Measurements from ENCODE around the gene NRN1L. TPM values are rescaled to one million over a fixed set of nuclear protein-coding genes. Genes with fewer than 3 reads are reported as not detected.

Gene NRN1L
- total and polyA plus RNA-seq, 4 donors = 0.14 to 0.33 (median 0.23) TPM

- Histone ChIP-seq H3K9me3 (ENCODE audit: control insufficient read depth in 4 of 4, low read length in 3 of 4) (no peaks in the 10 kb centered on the region), H3K36me3 (ENCODE audit: control insufficient read depth in 4 of 4, insufficient read depth in 3 of 4, low read depth in 1 of 4, low read length in 3 of 4) (peaks cover 27 to 52% (median 33%) of the 10 kb centered on the region in 4 donors), H3K4me3 (ENCODE audit: low read depth in 1 of 3, low read length in 3 of 3) (no peak overlapping the region), H3K27ac (ENCODE audit: low read depth in 1 of 2, low read length in 2 of 2) (no peak overlapping the region), H3K4me1 (ENCODE audit: control insufficient read depth in 4 of 4, insufficient read depth in 4 of 4, low read length in 3 of 4) (peaks cover 0 to 21% (median 9%) of the 10 kb centered on the region in 4 donors), H3K27me3 (ENCODE audit: control insufficient read depth in 4 of 4, insufficient read depth in 4 of 4, low read length in 3 of 4) (no peaks in the 10 kb centered on the region), H3K9ac (ENCODE audit: low read depth in 1 of 2, low read length in 2 of 2) (no peak overlapping the region)
- peak; percentile 79 for DNase-seq (ENCODE audit: low spot score)
- 55% methylated on average over 11 of the region's 11 CpGs for WGBS
- no peak for TF ChIP-seq TAF1 (conservative IDR thresholded peaks at IDR 0.05)
- TF ChIP-seq CTCF (IDR thresholded peaks at IDR 0.05; ENCODE audit: low read depth, low read length, missing input control) = peak; percentile 79
- TF ChIP-seq RAD21 (IDR thresholded peaks at IDR 0.05) = peak; percentile 80 to 87
Observed at GRCh38 chr16:67883872-67884261, 818 bp upstream of the NRN1L start.

GRCh38 chr16:67885545-67885944, 860 bp downstream of the NRN1L start:
- Histone ChIP-seq H3K27ac (ENCODE audit: low read depth in 1 of 2, low read length in 2 of 2) (no peak overlapping the region), H3K4me1 (ENCODE audit: control insufficient read depth in 4 of 4, insufficient read depth in 4 of 4, low read length in 3 of 4) (peaks cover 0 to 21% (median 9%) of the 10 kb centered on the region in 4 donors), H3K4me3 (ENCODE audit: low read depth in 1 of 3, low read length in 3 of 3) (no peak overlapping the region), H3K9me3 (ENCODE audit: control insufficient read depth in 4 of 4, low read length in 3 of 4) (no peaks in the 10 kb centered on the region), H3K9ac (ENCODE audit: low read depth in 1 of 2, low read length in 2 of 2) (no peak overlapping the region), H3K36me3 (ENCODE audit: control insufficient read depth in 4 of 4, insufficient read depth in 3 of 4, low read depth in 1 of 4, low read length in 3 of 4) (peaks cover 12 to 35% (median 22%) of the 10 kb centered on the region in 4 donors), H3K27me3 (ENCODE audit: control insufficient read depth in 4 of 4, insufficient read depth in 4 of 4, low read length in 3 of 4) (no peaks in the 10 kb centered on the region)
- DNase-seq (ENCODE audit: low spot score) = no peak
- 95% methylated on average over 12 of the region's 12 CpGs for WGBS
- no peak for TF ChIP-seq ATF3 (IDR thresholded peaks at IDR 0.05)
- no peak for TF ChIP-seq HNF4A (conservative IDR thresholded peaks at IDR 0.05)
- no peak for TF ChIP-seq SP1 (IDR thresholded peaks at IDR 0.05)
- no peak for TF ChIP-seq MAX (IDR thresholded peaks at IDR 0.05)
- TF ChIP-seq REST (IDR thresholded peaks at IDR 0.05) = no peak
- no peak for TF ChIP-seq ZBTB33 (IDR thresholded peaks at IDR 0.05)
- TF ChIP-seq EGR1 (IDR thresholded peaks at IDR 0.05; ENCODE audit: low read depth in 2 of 2) = no peak
